ENCODE measurements around the gene ITPR1. TPM values are rescaled to one million over a fixed set of nuclear protein-coding genes. Genes with fewer than 3 reads are reported as not detected.
"Not testable (repeated sequence)": the region's sequence is repeated elsewhere in the genome, so short reads cannot be mapped to it uniquely, and the experiment has no call there.

Gene ITPR1
- total RNA-seq, 2 experiments from 2014 or later = 58.4 to 59.5 TPM

DNA sequence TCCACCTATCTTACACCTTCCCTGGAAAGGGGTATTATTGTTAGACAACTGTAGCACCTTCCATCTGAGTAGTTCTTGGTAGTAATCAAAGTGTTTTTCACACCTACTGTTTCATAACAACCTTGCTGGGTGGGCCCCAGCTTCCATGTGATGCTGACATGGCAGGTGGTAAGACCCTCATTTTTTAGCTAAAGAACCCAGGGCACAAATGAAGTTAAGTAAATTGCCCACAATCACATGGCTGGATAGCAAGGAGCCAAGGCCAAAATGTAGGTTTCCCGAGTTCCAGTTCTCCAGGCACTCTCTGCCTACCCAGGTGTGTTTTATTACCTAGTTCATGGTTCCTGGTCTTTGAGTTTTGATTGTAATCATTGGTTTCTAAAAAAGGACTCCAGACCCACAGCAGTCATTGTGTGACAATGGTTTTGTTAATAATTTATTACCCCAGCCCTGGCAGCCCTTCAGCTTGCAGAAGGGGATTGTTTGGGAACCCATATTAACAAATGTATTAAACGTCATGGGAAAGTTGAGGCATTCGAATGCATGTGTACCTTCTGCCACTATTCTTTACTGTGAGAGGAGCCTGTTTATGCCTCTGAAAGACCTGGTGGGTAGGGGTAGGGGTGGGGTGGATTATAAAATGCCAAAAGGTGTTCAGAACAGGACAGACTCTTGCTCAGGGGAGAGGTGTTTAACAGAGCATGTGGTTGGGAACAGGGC is 263.9 kb downstream of the ITPR1 start:
- H3K27ac Mint-ChIP-seq = no peak overlapping the region
- H3K4me1 Mint-ChIP-seq = peaks cover 31% of the 10 kb centered on the region
- peaks cover 58% of the 10 kb centered on the region for H3K36me3 Mint-ChIP-seq
- DNase-seq = no peak
- no peaks in the 10 kb centered on the region for H3K9me3 Mint-ChIP-seq
- no peaks in the 10 kb centered on the region for H3K27me3 Mint-ChIP-seq
- no peak overlapping the region for H3K4me3 Mint-ChIP-seq

DNA sequence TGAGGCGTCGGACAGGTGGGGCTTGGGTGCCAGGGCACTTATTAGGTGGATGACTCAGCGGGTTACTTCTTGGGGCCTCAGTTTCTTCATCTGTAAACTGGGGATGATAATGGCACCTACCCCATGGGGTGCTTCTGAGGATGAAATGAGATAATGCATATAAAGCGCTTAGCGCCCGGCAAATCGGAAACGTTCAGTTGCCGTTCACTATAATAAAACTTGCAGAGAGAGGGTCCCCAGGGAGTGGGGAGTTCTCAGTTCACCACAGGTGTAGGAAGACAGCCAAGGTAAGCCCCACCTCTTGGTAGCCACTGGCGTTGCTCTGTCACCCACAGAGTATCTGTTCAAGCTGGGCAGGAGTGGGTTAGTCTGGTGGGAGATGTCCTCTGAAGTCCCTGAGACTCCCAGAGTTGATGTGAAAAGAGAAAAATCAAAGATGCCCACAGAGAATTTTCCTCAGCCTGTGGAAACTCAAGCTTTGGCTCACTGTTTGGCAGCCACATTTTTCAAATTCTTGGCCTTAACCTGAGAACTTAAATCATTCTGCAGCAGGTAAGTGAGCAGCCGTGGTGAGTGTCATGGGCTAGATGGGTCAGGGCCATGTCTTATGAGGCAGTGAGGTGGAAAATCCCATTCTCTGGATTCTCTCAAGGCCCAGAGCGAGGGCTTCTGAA is 264.6 kb downstream of the ITPR1 start:
- H3K36me3 Mint-ChIP-seq = peaks cover 62% of the 10 kb centered on the region
- peaks cover 30% of the 10 kb centered on the region for H3K4me1 Mint-ChIP-seq
- H3K9me3 Mint-ChIP-seq = peaks cover 2% of the 10 kb centered on the region
- no peak overlapping the region for H3K27ac Mint-ChIP-seq
- H3K4me3 Mint-ChIP-seq = no peak overlapping the region
- DNase-seq = no peak
- no peaks in the 10 kb centered on the region for H3K27me3 Mint-ChIP-seq

DNA sequence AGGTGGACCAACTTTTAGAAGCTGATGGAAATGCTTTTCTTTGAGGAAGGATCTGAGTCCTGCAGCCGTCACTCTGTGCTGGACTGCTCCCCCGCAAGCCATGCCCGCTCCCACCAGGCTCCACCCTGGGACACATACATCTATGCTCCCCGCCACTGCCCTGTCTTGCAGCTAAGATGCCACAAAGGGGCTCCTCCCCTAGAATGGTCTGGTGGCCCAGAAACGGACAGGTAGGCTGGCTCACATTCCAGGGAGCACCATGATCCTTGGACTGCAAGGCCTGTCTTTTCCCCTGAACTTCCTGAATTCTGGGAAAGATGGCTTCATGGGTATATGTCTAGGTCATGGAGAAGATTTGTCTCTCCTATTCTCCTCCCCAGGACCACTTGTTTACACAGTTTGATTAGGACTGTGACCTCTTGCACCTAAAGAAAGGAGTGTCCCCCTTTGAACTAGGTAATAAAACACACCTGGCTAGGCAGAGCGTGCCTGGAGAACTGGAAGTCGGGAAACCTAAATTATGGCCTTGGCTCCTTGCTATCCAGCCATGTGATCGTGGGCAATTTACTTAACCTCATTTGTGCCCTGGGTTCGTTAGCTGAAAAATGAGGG is 265.2 kb downstream of the ITPR1 start:
- DNase-seq = no peak
- Mint-ChIP-seq H3K4me1 (peaks cover 29% of the 10 kb centered on the region), H3K4me3 (no peak overlapping the region), H3K36me3 (peaks cover 60% of the 10 kb centered on the region), H3K27me3 (no peaks in the 10 kb centered on the region), H3K27ac (no peak overlapping the region), H3K9me3 (peaks cover 5% of the 10 kb centered on the region)

DNA sequence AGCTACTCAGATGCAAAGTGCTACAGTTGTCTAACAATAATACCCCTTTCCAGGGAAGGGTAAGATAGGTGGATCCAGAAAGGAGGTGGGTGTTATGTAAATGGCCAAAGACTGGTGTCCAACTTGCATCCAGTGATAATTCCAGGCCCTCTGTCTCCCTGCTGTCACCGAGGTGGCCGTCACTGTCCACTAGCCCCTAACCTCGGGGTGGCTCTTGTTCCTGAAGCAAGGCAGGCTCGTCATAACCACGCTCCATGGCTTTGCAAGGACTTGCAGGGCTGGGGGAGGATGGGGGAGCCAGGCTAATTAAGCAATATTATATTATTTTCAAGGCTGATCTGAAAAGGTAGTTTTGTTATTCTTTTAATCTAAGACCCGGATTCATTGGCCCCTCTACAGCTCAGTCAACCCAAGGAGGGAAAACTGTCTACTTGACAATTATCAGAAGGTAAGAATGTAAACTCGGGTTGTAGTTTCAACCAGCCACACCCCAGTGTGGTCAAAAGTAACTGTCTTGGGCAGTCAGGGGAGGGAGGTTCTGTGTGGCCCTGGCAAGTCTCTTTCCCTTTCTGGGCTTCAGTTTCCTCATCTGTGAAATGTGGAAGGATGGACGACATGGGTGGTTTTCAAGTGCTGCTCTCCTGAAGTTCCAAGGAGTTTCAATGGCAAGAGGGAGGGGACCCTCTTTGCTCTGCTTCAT is 266.0 kb downstream of the ITPR1 start:
- Mint-ChIP-seq H3K36me3 (peaks cover 61% of the 10 kb centered on the region), H3K4me3 (no peak overlapping the region), H3K4me1 (peaks cover 24% of the 10 kb centered on the region), H3K27ac (no peak overlapping the region), H3K27me3 (no peaks in the 10 kb centered on the region), H3K9me3 (peaks cover 7% of the 10 kb centered on the region)
- no peak for DNase-seq

DNA sequence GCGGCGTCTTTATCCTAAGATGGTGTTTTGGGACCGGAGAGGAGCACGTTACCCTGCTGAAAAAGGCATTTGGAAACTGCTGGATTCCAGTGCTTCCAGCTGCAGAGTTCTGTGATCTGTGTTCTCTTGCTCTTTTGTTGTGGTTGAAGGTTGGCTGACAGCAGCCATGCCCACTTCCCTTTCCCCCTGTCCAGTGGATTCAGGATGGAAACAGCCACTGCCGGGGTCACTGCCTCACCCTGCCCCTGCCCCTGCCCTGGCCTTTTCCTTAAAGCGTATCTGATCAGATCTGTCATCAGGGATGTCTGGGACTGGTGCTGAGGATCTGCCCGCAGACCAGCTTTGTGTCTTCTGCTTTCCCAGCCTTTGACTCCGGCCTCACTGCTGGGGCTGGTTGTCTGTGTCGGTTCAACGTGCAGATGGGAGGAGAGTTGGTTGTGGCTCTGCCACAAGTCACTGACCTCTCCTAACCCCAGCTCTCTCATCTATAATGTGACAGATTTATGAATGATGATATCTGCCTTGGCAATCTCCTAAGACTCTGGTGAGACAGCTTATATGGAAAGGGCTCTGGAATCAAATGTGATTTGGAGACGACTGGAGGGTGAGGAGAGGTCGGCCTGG is 266.7 kb downstream of the ITPR1 start:
- Mint-ChIP-seq H3K36me3 (peaks cover 59% of the 10 kb centered on the region), H3K27me3 (no peaks in the 10 kb centered on the region), H3K27ac (no peak overlapping the region), H3K4me3 (no peak overlapping the region), H3K9me3 (peaks cover 7% of the 10 kb centered on the region), H3K4me1 (peaks cover 19% of the 10 kb centered on the region)
- no peak for DNase-seq

DNA sequence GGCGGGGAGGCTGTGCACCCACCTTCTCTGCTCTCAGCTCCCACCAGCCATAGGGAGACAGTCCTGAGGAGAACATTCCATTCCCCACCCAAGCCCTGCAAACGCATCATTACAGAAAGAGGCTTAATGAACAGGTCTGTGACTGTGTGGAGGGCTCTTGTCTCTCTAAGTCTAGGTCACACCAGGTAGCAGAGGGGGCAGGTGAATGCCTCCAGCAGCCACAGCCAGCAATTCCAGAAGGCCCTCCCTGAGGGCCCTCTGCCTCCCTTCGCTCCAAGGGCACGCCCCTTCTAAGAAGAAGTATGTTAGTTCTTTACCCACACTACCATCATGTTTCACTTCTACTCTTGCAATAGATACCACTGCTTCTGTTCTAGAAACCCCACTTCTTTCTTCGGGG is 268.6 kb downstream of the ITPR1 start:
- Mint-ChIP-seq H3K27me3 (no peaks in the 10 kb centered on the region), H3K27ac (no peak overlapping the region), H3K9me3 (peaks cover 20% of the 10 kb centered on the region), H3K4me3 (no peak overlapping the region), H3K4me1 (peaks cover 5% of the 10 kb centered on the region), H3K36me3 (peaks cover 60% of the 10 kb centered on the region)
- DNase-seq = no peak

DNA sequence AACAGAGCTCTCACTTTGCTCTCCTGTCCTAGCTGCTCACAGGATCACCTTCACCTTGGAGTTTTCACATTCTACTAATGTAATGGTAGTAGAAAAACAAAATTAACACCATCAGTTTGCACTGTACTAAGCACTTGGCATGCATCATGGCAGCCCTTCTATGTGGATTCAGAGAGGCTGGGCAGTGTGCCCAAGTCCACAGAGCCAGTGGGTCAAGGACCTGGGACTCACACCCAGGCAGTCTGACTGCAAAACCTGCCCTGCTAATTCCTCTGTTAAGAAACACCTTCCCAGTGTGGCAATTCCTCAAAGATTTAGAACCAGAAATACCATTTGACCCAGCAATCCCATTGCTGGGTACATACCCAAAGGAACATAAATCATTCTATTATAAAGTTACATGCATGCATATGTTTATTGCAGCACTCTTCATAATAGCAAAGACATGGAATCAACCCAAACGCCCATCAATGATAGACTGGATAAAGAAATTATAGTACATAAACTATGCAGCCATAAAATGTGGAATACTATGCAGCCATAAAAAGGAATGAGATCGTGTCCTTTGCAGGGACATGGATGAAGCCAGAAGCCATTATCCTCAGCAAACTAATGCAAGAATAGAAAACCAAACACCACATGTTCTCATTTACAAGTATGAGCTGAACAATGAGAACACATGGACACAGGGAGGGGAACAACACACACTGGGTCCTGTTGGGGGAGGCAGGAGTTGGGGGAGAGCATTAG is 269.5 kb downstream of the ITPR1 start:
- not testable (repeated sequence) for H3K4me3 Mint-ChIP-seq, H3K4me1 Mint-ChIP-seq, H3K27ac Mint-ChIP-seq, DNase-seq, H3K27me3 Mint-ChIP-seq
- H3K9me3 Mint-ChIP-seq = peaks cover 20% of the 10 kb centered on the region
- H3K36me3 Mint-ChIP-seq = peaks cover 66% of the 10 kb centered on the region

DNA sequence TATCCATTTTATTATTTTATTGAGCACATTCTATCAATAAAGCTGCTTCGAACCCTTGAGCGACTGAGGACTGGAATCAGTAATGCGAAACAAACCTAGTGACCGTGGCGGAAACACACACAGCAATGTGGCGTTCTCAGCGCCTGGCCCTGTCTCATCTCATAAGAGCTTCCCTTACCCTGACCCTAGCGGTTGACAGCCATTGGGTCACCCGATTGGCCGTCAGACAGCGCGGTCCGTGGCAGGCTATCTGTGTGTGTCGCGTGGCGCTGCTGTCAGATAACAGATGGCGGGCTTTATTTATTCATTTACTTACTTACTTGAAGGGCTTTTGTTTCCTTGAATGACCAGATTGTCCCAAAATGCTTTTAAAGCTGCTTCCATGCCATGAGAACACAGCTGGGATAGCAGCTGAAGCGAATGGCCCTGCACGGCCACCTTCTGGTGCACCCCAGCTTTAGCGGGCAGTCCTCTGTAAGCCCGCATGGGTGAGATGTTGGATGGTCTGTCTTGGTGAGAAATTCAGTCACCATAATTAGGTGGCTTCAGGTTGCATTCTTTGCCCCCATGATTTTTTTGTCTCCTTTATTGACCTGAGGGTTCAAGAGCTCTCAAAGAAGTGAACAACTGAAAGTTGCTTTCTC is 270.6 kb downstream of the ITPR1 start:
- H3K27me3 Mint-ChIP-seq = no peaks in the 10 kb centered on the region
- H3K36me3 Mint-ChIP-seq = peaks cover 69% of the 10 kb centered on the region
- peaks cover 20% of the 10 kb centered on the region for H3K9me3 Mint-ChIP-seq
- H3K27ac Mint-ChIP-seq = no peak overlapping the region
- H3K4me1 Mint-ChIP-seq = peaks cover 6% of the 10 kb centered on the region
- no peak for DNase-seq
- H3K4me3 Mint-ChIP-seq = no peak overlapping the region

DNA sequence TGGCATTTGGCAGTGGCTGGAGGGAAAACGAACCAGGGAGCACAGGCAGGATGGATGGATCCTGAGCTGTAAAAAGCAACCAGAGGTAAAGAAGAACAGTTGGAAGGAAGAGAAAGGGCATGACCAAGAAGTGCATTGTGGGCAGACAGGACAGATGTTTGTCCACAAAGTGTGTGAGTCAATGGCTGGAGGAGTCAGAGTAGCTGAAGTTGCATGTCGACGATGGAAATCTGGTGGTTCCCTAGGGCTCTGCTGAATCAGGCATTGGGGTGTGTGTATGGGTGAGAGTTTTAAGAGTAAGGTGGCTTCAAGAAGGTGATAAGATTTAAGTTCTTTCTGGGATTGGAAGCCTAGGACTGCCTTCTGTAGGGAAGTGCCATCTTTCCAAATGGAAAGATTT is 272.1 kb downstream of the ITPR1 start:
- Mint-ChIP-seq H3K27me3 (no peaks in the 10 kb centered on the region), H3K4me1 (peaks cover 3% of the 10 kb centered on the region), H3K27ac (no peak overlapping the region), H3K36me3 (peaks cover 70% of the 10 kb centered on the region), H3K4me3 (no peak overlapping the region), H3K9me3 (peaks cover 20% of the 10 kb centered on the region)
- no peak for DNase-seq

DNA sequence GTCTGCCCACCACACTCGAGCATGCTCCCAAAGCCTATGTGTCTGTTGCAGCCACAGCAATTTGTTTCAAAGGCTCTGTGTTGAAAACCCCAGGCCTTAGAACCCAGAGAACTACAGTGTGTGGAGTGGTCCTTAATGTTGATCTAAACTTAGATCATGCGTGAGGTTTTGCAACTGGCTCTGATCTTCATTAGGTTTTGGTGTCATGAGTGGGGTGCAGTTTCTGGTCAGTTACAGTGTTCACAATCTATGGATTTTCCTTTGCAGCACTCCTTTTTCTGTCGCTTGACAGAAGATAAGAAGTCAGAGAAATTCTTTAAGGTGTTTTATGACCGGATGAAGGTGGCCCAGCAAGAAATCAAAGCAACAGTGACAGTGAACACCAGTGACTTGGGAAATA is 273.1 kb downstream of the ITPR1 start:
- Mint-ChIP-seq H3K4me1 (peaks cover 7% of the 10 kb centered on the region), H3K9me3 (peaks cover 20% of the 10 kb centered on the region), H3K27ac (no peak overlapping the region), H3K27me3 (no peaks in the 10 kb centered on the region), H3K36me3 (peaks cover 64% of the 10 kb centered on the region), H3K4me3 (no peak overlapping the region)
- DNase-seq = no peak

DNA sequence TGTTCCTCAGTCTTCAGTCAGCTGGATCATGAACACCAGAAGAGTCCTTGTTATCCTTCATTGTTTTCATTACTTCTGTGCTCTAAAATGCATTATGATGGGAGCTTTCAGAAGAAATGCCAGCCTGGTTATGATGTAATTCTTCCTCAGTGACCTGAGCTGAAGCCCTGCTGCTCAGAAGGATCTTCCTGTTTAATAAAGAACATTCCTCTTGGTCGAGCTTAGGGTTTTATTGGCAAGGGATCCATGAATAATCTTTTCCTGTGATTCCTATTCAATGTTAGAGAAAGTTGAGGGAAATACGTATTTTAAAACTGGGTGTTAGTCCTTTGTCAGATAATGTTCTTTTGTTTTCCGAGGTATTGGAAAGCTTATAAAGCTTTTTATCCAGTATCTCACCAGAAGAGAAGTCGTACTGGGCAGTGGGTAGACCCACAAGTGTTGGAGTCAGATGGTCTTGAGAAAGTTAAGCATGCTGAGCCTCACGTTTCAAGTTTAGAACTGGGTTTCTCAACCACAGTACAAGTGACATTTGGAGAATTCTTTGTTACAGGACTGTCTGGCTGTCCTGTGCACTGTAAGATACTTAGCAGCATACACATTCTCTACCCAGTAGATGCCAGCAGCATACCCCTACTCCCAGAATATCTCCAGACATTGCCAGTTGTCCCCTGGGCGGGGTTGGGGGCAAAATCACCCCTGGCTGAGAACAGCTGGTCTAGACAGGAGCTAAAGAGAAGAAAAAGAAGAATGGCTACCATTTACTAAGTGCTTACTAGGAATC is 273.8 kb downstream of the ITPR1 start:
- H3K27me3 Mint-ChIP-seq = no peaks in the 10 kb centered on the region
- H3K4me3 Mint-ChIP-seq = no peak overlapping the region
- H3K36me3 Mint-ChIP-seq = peaks cover 59% of the 10 kb centered on the region
- DNase-seq = no peak
- H3K27ac Mint-ChIP-seq = no peak overlapping the region
- H3K9me3 Mint-ChIP-seq = peaks cover 20% of the 10 kb centered on the region
- H3K4me1 Mint-ChIP-seq = peaks cover 9% of the 10 kb centered on the region

DNA sequence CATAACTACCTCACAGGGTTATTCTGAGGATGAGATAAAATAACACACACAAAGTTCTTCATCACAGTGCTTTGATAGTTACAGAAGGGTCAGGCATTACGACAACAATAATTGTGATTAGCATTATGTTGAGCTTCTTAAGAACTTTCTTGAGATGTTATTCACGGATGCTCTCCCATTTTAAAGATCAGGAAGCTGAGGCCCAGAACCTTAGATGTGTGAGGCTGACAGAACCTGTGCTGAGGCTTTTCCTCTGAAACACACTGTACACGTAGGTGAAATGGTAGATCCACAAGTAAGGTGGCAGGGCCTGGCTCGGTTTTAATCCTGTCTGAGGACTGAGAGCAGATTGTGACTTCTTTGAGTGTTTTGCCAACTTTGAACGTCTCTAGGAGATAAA is 274.9 kb downstream of the ITPR1 start:
- peaks cover 13% of the 10 kb centered on the region for H3K4me1 Mint-ChIP-seq
- H3K4me3 Mint-ChIP-seq = no peak overlapping the region

DNA sequence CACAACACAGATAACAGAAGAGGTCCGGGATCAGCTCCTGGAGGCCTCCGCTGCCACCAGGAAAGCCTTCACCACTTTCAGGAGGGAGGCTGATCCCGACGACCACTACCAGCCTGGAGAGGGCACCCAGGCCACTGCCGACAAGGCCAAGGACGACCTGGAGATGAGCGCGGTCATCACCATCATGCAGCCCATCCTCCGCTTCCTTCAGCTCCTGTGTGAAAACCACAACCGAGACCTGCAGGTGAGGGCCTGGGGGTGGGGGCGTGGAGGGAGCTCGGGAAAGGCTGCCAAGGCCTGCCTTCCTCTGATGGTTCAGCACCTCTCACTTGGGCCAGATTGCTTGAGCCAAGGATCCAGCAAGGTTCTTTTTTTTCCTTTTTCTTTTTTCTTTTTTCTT is 275.4 kb downstream of the ITPR1 start:
- H3K27ac Mint-ChIP-seq = no peak overlapping the region
- H3K4me3 Mint-ChIP-seq = no peak overlapping the region
- H3K4me1 Mint-ChIP-seq = peaks cover 17% of the 10 kb centered on the region
- H3K36me3 Mint-ChIP-seq = peaks cover 55% of the 10 kb centered on the region
- peaks cover 13% of the 10 kb centered on the region for H3K9me3 Mint-ChIP-seq
- DNase-seq = no peak
- H3K27me3 Mint-ChIP-seq = no peaks in the 10 kb centered on the region

More for the DNA sequence above, 274.9 kb downstream of the ITPR1 start:
- H3K27me3 Mint-ChIP-seq = no peaks in the 10 kb centered on the region
- H3K9me3 Mint-ChIP-seq = peaks cover 16% of the 10 kb centered on the region
- no peak for DNase-seq
- H3K36me3 Mint-ChIP-seq = peaks cover 54% of the 10 kb centered on the region
- H3K27ac Mint-ChIP-seq = no peak overlapping the region
